ENCODE results near the gene CELSR1.

The CELSR1 gene

GRCh38 chr22:46346680-46347405 lies 190.6 kb downstream of the CELSR1 start:
- no peak for DNase-seq

DNA sequence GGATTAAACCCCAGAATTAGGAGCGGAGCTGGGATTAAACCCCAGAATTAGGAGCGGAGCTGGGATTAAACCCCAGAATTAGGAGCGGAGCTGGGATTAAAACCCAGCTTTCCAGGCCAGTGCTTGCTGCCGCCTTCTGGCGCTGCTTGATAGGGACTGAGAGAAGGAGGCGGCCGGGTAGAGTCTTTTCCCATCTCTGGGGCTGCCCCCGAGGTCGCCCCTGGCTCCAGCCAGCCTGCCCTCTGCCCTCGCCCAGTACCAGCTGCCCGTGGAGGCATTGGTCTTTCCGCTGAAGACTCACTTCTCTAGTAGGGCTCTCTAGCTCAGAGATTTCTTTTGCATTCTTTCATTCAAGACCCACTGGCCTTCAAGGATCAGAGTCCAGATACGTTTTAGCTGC lies 196.7 kb downstream of the CELSR1 start:
- DNase-seq = no peak

- DNase-seq = no peak
These were observed 197.5 kb downstream of the CELSR1 start for GRCh38 chr22:46339956-46340355.

- DNase-seq = no peak
These were observed 198.8 kb downstream of the CELSR1 start for GRCh38 chr22:46338636-46339035.

GRCh38 chr22:46337870-46338269 lies 199.6 kb downstream of the CELSR1 start:
- DNase-seq = no peak

- DNase-seq = no peak
These were observed 201.0 kb downstream of the CELSR1 start for GRCh38 chr22:46336119-46337078.

- peak; percentile 52 to 74 for DNase-seq
These were observed 202.0 kb downstream of the CELSR1 start, which contains the start of gene TRMU for GRCh38 chr22:46335201-46336118. Gene TRMU (plus strand): TSS chr22:46335714. CDS start chr22:46335765, 51 bp downstream.

GRCh38 chr22:46331496-46331895 lies 205.9 kb downstream of the CELSR1 start:
- no peak for DNase-seq

GRCh38 chr22:46330426-46330825 lies 207.0 kb downstream of the CELSR1 start:
- no peak for DNase-seq

- DNase-seq = no peak
These were observed 207.8 kb downstream of the CELSR1 start for GRCh38 chr22:46329616-46330015.

DNA sequence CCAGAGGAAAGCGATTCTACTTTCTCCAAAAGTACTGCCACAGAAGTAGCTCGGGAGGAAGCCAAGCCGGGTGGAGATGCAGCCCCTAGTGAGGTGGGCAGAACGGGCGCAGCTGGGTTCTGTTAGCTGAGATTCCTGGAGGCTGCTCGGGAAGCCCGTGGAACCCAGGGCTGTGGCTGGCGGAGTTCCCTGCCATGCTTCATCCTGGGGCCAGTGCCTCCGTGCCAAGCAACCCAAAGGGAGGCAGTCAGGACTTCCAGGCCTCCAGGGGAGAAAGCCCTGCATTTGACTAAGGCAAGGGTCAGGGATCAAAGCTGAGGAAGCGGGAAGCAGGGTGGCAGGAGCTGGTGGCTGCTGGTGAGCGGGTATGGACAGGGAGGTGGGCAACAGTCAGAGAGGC lies 208.6 kb downstream of the CELSR1 start:
- no peak for DNase-seq

DNA sequence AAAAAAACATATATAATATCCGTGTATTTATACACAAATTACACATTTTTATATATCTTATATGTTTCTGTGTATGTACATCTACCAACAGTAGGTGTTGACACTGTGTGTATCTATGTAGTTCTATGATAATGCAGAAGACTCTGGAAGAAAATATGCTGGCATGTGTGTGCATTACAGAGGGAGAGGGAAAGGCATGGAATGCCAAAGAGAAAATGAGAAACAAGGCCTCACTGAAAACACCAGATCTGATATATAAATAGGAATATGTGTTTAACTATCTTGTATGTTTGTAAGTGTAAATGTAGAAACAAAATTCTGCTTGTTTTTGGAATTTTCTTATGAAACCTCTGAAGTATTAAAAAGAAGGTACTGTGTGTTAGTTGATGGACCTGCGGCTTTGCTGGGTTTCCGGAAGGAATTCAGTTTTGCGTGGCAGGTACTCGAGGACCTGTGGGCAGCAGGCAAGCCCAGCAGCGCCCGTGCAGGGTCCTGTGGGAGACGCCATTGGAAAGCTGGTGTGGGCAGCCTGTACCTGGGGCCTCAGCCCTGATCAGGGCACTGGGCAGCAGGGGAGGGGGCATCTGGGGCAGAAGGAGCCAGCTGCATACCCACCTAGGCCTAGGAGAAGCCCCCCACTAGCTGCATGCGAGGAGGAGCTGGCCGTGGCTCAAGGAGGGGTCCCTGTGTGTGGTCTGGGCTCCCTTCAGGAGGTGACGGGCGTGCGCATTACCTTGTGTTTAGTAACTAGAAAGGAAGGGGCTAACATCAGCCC lies 209.5 kb downstream of the CELSR1 start:
- no peak for DNase-seq

- no peak for DNase-seq
These were observed 211.2 kb downstream of the CELSR1 start for GRCh38 chr22:46326066-46326680.

- no peak for DNase-seq
These were observed 214.3 kb downstream of the CELSR1 start for GRCh38 chr22:46323162-46323561.

DNA sequence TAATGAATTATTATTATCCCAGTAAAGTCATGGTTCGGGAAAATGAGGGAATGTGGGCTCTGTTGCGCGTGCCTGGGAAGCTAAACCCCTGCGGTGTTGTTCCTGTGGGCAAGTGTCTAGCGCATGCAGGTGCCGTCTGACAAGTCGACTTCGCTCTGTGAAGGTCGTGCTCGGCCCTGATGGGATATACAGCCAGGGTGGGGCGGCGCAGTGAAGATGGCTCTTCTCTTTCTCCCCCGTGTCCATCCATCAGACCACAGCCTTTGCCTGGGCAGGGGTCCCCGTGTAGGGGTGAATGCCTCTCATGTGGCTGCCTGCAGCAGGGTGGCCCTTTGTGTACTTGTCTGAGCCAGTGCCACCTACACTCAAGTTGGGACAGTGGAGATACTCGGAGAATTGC lies 214.7 kb downstream of the CELSR1 start:
- DNase-seq = no peak

GRCh38 chr22:46320716-46321386 lies 216.6 kb downstream of the CELSR1 start:
- DNase-seq = no peak

DNA sequence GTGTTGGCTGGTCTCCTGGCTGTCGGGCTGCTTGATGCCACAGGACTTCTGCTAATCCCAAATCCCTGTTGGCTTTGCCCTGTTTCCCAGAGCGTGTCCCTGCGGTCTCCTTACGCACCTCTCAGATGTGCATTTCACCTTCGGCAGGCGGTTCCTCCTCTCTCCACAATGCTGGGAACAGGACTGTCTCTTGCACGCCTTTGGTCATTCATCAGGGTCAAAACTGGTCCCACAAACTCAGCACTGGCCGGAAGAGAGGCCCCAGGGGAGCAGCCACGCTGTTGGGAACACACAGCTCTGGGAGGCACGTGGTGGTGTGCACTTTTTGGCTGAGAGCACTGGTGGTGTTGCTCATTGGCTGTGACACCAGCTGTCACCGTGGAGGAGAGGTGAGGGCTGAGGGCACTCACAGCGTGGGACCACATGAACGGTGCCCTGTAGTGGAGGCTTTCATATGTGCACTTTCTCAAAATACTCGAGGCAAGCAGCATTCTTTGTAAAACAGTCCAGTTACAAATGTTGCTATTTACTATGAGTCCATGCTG lies 217.2 kb downstream of the CELSR1 start:
- DNase-seq = no peak

GRCh38 chr22:46319319-46319718 lies 218.1 kb downstream of the CELSR1 start:
- no peak for DNase-seq

DNA sequence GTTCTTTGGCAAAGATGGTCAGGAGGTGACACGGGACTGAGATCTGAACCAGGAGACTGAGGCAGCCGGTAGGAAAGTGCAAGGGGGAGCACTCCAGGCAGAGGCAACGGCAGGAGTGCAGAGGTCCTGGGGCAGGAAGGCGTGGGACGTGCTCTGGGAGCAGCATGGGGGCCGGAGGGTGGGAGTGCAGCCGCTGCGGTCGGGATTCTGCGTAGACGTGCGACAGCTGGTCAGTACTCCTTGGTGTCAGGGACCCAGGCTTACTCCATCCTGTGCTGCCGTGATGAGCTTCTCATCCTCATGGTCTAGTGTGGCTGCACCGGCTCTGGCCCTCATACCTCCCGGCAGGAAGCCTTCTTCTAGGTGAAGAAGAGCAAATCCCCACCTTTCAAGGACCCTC lies 218.8 kb downstream of the CELSR1 start:
- DNase-seq = no peak

GRCh38 chr22:46317646-46318045 lies 219.8 kb downstream of the CELSR1 start:
- no peak for DNase-seq

- DNase-seq = no peak
These were observed 221.4 kb downstream of the CELSR1 start for GRCh38 chr22:46315976-46316375.

All from NCI-H1930 (cell line).